GM21526 (cell line): ENCODE results near the gene FBXO31.
"Not testable (repeated sequence)": the region's sequence is repeated elsewhere in the genome, so short reads cannot be mapped to it uniquely, and the experiment has no call there.

Experiments used
- ATAC-seq: cut with Tn5 transposase; IDR thresholded peaks from one replicate; pipeline ENCODE4 v1.9.1; 2021; ENCODE audit warnings: moderate library complexity; ENCODE audit not compliant: unreplicated experiment, low FRiP score

FBXO31 gene

GRCh38 chr16:87387942-87388817, 4.6 kb upstream of the FBXO31 start:
- peak; percentile 45 for ATAC-seq

GRCh38 chr16:87384875-87385167, 1.2 kb upstream of the FBXO31 start:
- not testable (repeated sequence) for ATAC-seq

- peak; percentile 24 for ATAC-seq
Observed at GRCh38 chr16:87384162-87384874, 742 bp upstream of the FBXO31 start.

DNA sequence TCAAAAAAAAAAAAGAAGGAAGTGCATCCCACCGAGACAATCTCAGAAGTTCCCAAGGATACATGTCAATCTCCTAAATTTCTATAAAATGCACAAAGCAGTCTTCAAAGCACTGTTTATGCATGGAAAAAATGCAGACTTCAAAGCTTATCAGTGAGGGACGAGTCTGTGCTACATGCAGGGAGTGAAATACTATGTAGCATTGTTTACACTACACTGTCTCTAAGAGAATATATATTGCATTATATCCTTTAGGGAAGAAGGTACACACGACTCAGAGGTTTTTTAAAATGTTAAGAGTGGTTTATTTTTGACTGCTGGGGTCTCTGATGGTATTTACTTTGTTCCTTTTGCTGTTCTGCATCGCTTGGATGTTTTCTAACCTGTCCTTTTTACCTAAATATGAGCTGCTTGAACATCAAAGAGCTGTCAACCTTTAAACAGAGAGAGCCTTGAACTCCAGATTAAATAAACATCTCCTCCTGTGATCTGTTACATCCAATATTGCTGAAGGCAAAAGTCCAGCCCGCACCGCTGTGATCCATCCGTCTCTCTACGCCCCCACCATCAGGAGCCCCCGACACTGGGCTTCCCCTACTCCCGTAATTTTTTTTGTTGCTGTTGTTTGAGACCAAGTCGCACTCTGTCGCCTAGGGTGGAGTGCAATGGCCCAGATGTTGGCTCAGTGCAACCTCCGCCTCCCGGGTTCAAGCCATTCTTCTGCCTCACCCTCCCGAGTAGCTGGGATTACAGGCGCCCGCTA, 1.4 kb downstream of the FBXO31 start:
- no peak for ATAC-seq

DNA sequence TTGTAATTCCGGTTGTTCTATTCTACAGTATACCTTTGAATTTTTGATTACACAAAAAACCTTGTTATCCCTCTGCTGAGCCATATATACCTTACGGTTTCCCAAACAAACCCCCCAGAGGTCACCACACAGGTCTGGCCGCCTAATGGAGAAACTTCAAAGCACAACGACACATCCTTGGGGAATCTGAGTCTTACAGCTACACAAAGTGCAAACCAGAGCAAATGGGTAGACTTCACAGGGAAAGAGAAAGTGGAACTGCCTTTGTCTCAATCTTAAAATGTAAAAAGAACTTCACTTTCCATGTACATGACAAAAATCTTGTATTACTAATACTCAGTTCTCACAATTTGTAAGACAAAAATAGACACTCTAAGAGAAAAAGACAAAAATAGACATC, 2.7 kb downstream of the FBXO31 start:
- ATAC-seq: no peak

DNA sequence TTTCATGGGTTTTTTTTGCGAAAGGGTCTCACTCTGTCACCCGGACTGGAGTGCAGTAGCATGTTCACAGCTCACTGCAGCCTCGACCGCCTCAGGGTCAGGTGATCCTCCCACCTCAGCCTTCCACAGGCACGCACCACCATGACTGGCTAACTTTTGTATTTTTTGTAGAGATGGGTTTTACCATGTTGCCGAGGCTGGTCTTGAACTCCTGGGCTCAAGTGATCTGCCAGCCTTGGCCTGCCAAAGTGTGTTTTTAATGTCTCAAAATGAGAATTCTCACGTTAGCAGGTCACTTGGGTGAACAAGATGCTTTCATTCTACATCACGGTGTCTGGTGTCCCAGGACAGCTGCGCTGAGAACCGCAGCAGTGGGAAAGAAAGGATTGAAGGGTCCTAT, 3.2 kb downstream of the FBXO31 start:
- no peak for ATAC-seq

- not testable (repeated sequence) for ATAC-seq
Observed at GRCh38 chr16:87379312-87379752, 4.2 kb downstream of the FBXO31 start.

- no peak for ATAC-seq
Observed at GRCh38 chr16:87376660-87377059, 6.9 kb downstream of the FBXO31 start.

- no peak for ATAC-seq
Observed at GRCh38 chr16:87375426-87376135, 8.0 kb downstream of the FBXO31 start.

- no peak for ATAC-seq
Observed at GRCh38 chr16:87374313-87374712, 9.3 kb downstream of the FBXO31 start.

- ATAC-seq: no peak
Observed at GRCh38 chr16:87372305-87372704, 11.3 kb downstream of the FBXO31 start.

DNA sequence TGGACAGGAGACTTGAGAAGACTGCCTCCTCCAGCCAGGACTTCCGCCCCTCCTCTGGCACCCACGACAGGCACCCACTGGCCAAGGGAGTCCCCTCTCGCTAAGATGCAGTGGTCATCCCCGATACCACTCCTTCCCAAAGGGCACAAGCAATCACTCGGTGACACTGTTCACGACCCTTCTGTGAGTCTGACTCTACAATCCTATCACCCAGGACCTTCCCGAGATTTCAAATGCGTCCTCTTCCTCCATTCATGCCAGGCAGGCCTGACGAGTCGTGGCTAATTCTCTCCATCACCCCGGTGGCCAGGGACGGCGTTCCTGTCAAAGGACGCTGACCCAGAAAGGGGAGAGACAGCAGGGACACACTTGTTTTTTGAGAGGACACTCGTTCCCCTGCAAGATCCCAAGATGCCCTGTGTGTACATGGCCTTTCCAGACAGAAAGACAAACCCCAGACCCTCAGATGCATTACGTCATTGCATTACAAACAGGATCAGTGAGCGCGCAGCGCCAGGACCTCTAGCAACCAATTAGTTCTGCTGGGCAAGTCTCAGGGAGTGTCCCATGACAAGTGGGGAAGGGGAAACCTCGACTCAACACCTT, 12.2 kb downstream of the FBXO31 start:
- no peak for ATAC-seq

DNA sequence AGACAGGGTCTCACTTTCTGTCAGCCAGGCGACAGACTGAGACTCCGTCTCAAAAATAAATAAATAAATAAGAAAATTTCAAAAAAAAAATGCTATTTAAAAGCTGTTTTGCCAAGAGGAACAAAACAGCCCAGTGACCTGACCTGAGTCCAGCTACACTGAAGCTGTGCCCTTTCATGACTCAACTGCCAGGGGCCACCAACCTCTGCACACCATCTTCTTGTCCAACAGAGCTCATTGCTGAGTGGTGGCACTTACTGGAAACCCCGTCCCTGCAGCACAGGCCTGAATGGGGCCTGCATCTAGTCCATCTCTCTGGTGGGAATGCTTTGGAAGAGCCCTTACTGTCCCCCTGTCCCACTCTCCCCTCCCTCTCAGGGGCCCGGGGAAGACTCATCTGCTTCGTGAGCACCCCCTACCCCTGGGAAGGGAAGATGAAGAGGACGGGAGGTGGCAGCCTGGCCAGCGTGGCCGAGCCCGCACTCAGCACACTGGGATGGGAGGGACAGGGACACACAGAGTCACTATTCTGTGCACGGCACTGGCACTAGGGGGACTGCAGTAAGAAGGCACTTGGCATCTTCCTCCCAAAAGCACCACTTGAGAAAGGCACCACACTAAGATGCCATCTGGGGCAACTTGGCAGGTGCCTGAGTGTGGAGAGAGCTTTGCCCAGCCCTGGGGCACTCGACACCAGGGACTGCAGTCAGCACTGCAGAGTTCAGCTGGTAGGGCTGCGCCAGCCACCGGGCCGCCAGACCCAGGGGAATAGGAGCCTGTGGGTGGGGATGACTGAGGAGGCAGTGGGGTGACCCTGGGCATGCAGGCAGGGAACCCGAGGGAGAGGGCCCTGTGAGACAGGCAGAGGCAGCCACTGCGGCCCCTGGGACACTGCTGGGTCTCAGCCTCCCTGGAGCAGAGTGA, 13.5 kb downstream of the FBXO31 start:
- no peak for ATAC-seq

DNA sequence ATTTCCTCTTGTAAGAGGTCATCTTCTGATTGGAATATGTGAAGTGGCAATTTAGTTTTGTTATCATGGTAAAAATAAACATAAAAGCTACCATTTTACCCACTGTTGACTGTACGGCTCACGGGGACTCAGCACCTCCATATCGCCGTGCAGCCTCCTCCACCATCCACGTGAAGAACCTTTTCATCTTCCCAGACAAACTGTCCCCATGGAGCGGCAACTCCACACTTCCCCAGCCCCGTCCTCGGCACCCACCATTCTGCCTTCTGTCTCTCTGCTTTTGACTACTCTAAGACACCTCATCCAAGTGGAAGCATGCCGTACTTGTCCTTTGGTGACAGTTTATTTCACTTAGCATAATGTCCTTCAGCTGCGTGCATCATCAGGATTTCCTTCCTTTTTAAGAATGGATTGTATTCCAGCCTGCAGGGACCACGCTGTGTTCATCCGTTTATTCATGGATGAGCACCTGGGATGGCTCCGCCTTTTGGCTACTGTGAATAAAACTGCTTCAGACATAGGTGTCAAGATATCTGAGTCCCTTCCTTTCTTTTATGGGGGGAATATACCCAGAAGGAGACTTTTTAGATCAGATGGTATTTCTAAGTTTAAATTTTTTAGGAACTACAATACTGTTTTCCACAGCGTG, 14.3 kb downstream of the FBXO31 start:
- no peak for ATAC-seq

GRCh38 chr16:87368029-87368770, 15.4 kb downstream of the FBXO31 start:
- ATAC-seq: no peak

GRCh38 chr16:87367529-87367928, 16.0 kb downstream of the FBXO31 start:
- ATAC-seq: no peak

- ATAC-seq: no peak
Observed at GRCh38 chr16:87366930-87367329, 16.6 kb downstream of the FBXO31 start.

- ATAC-seq: no peak
Observed at GRCh38 chr16:87366288-87366687, 17.3 kb downstream of the FBXO31 start.
